ENCODE measurements around the gene SEC16A. TPM values are rescaled to one million over a fixed set of nuclear protein-coding genes. Genes with fewer than 3 reads are reported as not detected.

Gene SEC16A
- total RNA-seq, 1 experiment from 2014 or later, result 56.4 TPM

- no peak overlapping the region for H3K4me3 Mint-ChIP-seq
- peaks cover 12% of the 10 kb centered on the region; the same call in 1 of the 2 replicates for H3K79me2 ChIP-seq (ENCODE audit: insufficient read depth, low read length)
- no peak overlapping the region for H3K56ac ChIP-seq (ENCODE audit: insufficient read length, low read depth, low read length)
Measured at GRCh38 chr9:136395345-136396218, 87.3 kb downstream of the SEC16A start.

More at GRCh38 chr9:136395345-136396218, 87.3 kb downstream of the SEC16A start:
- Histone ChIP-seq H3T11ph (ENCODE audit: low read length) (no peak overlapping the region), H3K4ac (ENCODE audit: low read depth, low read length) (no peak overlapping the region), H2BK20ac (ENCODE audit: low read depth, low read length, poor library complexity, severe bottlenecking) (no peak overlapping the region), H3K79me1 (ENCODE audit: insufficient read depth, low read depth, low read length, poor library complexity, severe bottlenecking) (peaks cover 7% of the 10 kb centered on the region), H4K20me1 (ENCODE audit: control insufficient read depth, insufficient read depth, insufficient read length) (no peaks in the 10 kb centered on the region), H4K91ac (ENCODE audit: insufficient read length, low read depth, low read length) (no peak overlapping the region), H3K14ac (ENCODE audit: insufficient read depth, low read length) (no peak overlapping the region), H3K23ac (ENCODE audit: insufficient read length, low read depth, low read length) (no peak overlapping the region), H3K27ac (ENCODE audit: insufficient read length, low read depth, low read length) (no peak overlapping the region), H3K23me2 (ENCODE audit: insufficient read length, low read depth, low read length, poor library complexity, severe bottlenecking) (peaks cover 6% of the 10 kb centered on the region), H2BK120ac (ENCODE audit: low read depth, low read length, poor library complexity, severe bottlenecking) (no peak overlapping the region), H3K27me3 (ENCODE audit: insufficient read depth, low read length) (no peaks in the 10 kb centered on the region), H3K4me2 (ENCODE audit: insufficient read depth, insufficient read length, low read length) (no peak overlapping the region), H4K8ac (replicated peaks; ENCODE audit: insufficient read length, low read depth, low read length) (no peak overlapping the region), H2BK15ac (ENCODE audit: low read depth, low read length) (no peak overlapping the region), H2BK5ac (ENCODE audit: insufficient read length, low read length) (no peak overlapping the region), H3K4me1 (ENCODE audit: insufficient read depth, low read length) (no peaks in the 10 kb centered on the region), H3K18ac (ENCODE audit: insufficient read length, low read depth, low read length) (no peak overlapping the region), H2AFZ (ENCODE audit: low read length) (no peak overlapping the region), H3K9me3 (ENCODE audit: control insufficient read depth, low read depth, low read length) (no peaks in the 10 kb centered on the region), H4K5ac (ENCODE audit: insufficient read length, low read depth, low read length) (no peak overlapping the region), H2AK5ac (ENCODE audit: insufficient read length, low read length) (no peak overlapping the region), H3K9ac (ENCODE audit: extremely low read depth, insufficient read length, low read length) (no peak overlapping the region), H2BK12ac (ENCODE audit: insufficient read length, low read depth, low read length) (no peak overlapping the region)
- no peak for DNase-seq
- H3K9me3 Mint-ChIP-seq, result no peaks in the 10 kb centered on the region
- peaks cover 10% of the 10 kb centered on the region in 2 experiments for H3K4me1 Mint-ChIP-seq
- H3K27ac Mint-ChIP-seq, result no peak overlapping the region
- H3K27me3 Mint-ChIP-seq (ENCODE audit: low read depth), result no peaks in the 10 kb centered on the region
- TF ChIP-seq CTCF (conservative IDR thresholded peaks at IDR 0.05), result no peak
- no CpG with 5 or more reads among the region's 26 CpGs for WGBS (ENCODE audit: extremely low coverage, insufficient read length, low lambda C conversion rate)
- peaks cover 31 to 65% (median 60%) of the 10 kb centered on the region in 3 experiments; a peak in 6 of 7 replicates for H3K36me3 Mint-ChIP-seq (ENCODE audit: insufficient read depth in 1 of 3, low read depth in 3 of 3)
